IPS-NIHi7 (cell line): Measurements from ENCODE around the gene HSPD1.
"Not testable (repeated sequence)": the region's sequence is repeated elsewhere in the genome, so short reads cannot be mapped to it uniquely, and the experiment has no call there.

Source experiments
- DNase-seq: peaks from one replicate; pipeline ENCODE4 v3.0.0; 2012; ENCODE audit warnings: mixed read lengths; ENCODE audit errors: extremely low spot score

The HSPD1 gene

GRCh38 chr2:197496695-197497094 lies 2.9 kb downstream of the HSPD1 start:
- no peak for DNase-seq

- DNase-seq = no peak
Observed at GRCh38 chr2:197495433-197496134, 4.1 kb downstream of the HSPD1 start.

- DNase-seq = no peak
Observed at GRCh38 chr2:197487385-197487784, 12.3 kb downstream of the HSPD1 start.

- DNase-seq = no peak
Observed at GRCh38 chr2:197486175-197486574, 13.5 kb downstream of the HSPD1 start.

GRCh38 chr2:197484248-197484647 lies 15.4 kb downstream of the HSPD1 start:
- DNase-seq = not testable (repeated sequence)

GRCh38 chr2:197480165-197481036 lies 19.2 kb downstream of the HSPD1 start:
- no peak for DNase-seq

GRCh38 chr2:197477797-197478196 lies 21.8 kb downstream of the HSPD1 start:
- no peak for DNase-seq

- no peak for DNase-seq
Observed at GRCh38 chr2:197472166-197472565, 27.5 kb downstream of the HSPD1 start.

GRCh38 chr2:197464175-197464574 lies 35.5 kb downstream of the HSPD1 start:
- no peak for DNase-seq

- DNase-seq = no peak
Observed at GRCh38 chr2:197461057-197461456, 38.6 kb downstream of the HSPD1 start.

- no peak for DNase-seq
Observed at GRCh38 chr2:197460649-197461048, 39.0 kb downstream of the HSPD1 start.

GRCh38 chr2:197455428-197455827 lies 44.2 kb downstream of the HSPD1 start:
- no peak for DNase-seq

- DNase-seq = no peak
Observed at GRCh38 chr2:197454923-197455322, 44.7 kb downstream of the HSPD1 start.

- DNase-seq = peak; percentile 69
Observed at GRCh38 chr2:197453914-197454398, 45.7 kb downstream of the HSPD1 start.

GRCh38 chr2:197453123-197453913 lies 46.3 kb downstream of the HSPD1 start, which contains the start of gene COQ10B:
Gene COQ10B (plus strand): TSS chr2:197453552. CDS start chr2:197453561, 9 bp downstream.
- DNase-seq = peak; percentile 99

- no peak for DNase-seq
Observed at GRCh38 chr2:197452754-197453122, 46.9 kb downstream of the HSPD1 start.

GRCh38 chr2:197450935-197451358 lies 48.7 kb downstream of the HSPD1 start:
- not testable (repeated sequence) for DNase-seq

GRCh38 chr2:197450465-197450864 lies 49.2 kb downstream of the HSPD1 start:
- no peak for DNase-seq

GRCh38 chr2:197446844-197447243 lies 52.8 kb downstream of the HSPD1 start:
- no peak for DNase-seq

GRCh38 chr2:197445746-197446145 lies 53.9 kb downstream of the HSPD1 start:
- DNase-seq = no peak

- DNase-seq = no peak
Observed at GRCh38 chr2:197442857-197443256, 56.8 kb downstream of the HSPD1 start.

- DNase-seq = no peak
Observed at GRCh38 chr2:197437380-197437779, 62.3 kb downstream of the HSPD1 start.
